K562 (cell line): ENCODE data around the gene MARK2. TPM values are rescaled to one million over a fixed set of nuclear protein-coding genes. Genes with fewer than 3 reads are reported as not detected.

Experiments
- ARID4B ChIP-seq: sonication (generic); formaldehyde crosslinking; IDR thresholded peaks from 2 replicates; pipeline ENCODE4 v1.8.0; 2022; ENCODE audit warnings: mild to moderate bottlenecking, missing genetic modification reagents
- ASH1L ChIP-seq: fragments of 450-650 bp; IDR thresholded peaks from 2 replicates; pipeline ENCODE4 v1.6.1; 2018; ENCODE audit warnings: borderline replicate concordance, mild to moderate bottlenecking, low read depth; ENCODE audit not compliant: partially characterized antibody
- CREB1 ChIP-seq, 2 experiments: sonication (generic) in 1 of 2; formaldehyde crosslinking in 1 of 2; IDR thresholded peaks; 2 replicates each; pipeline versions ENCODE4 v1.6.1 to v1.8.0; 2012 to 2022; ENCODE audit warnings: inconsistent platforms in 1 of 2, mild to moderate bottlenecking in 1 of 2, missing genetic modification reagents in 1 of 2, moderate library complexity in 1 of 2
- DPF2 ChIP-seq: fragments of 450-650 bp; IDR thresholded peaks from 2 replicates; pipeline ENCODE4 v1.6.1; 2016
- KLF10 ChIP-seq: fragments of 250-450 bp; sonication (Bioruptor Pico); IDR thresholded peaks from 2 replicates; pipeline ENCODE4 v1.6.1; 2021; ENCODE audit warnings: matching md5 sums
- MIER1 ChIP-seq: fragments of 450-650 bp; IDR thresholded peaks from 2 replicates; pipeline ENCODE4 v1.6.1; 2016; ENCODE audit warnings: antibody characterized with exemption, mild to moderate bottlenecking, low read depth
- MYC ChIP-seq, 2 experiments: fragments of 250-450 bp in 1 of 2; sonication (Bioruptor Pico) in 1 of 2; IDR thresholded peaks; 2 replicates each; pipeline versions ENCODE4 v1.5.1 to v1.6.1; 2012 to 2021; ENCODE audit warnings: low read depth in 2 of 2, borderline replicate concordance in 1 of 2, improper control_type of control experiment in 1 of 2, low read length in 1 of 2, mild to moderate bottlenecking in 1 of 2, moderate library complexity in 1 of 2
- NCOA1 ChIP-seq: fragments of 450-650 bp; IDR thresholded peaks from 2 replicates; pipeline ENCODE4 v1.6.1; 2016; ENCODE audit warnings: low read depth
- NELFE ChIP-seq: IDR thresholded peaks from 2 replicates; pipeline ENCODE4 v1.6.1; 2011; ENCODE audit warnings: mild to moderate bottlenecking; ENCODE audit not compliant: insufficient read depth, insufficient read length
- NKRF ChIP-seq: fragments of 450-650 bp; IDR thresholded peaks from 2 replicates; pipeline ENCODE4 v1.6.1; 2016; ENCODE audit warnings: borderline replicate concordance
- NRF1 ChIP-seq, 2 experiments: fragments of 450-650 bp; IDR thresholded peaks in 1 of 2; conservative IDR thresholded peaks in 1 of 2; 2 replicates each; pipeline ENCODE4 v1.6.1; 2014; ENCODE audit warnings: mild to moderate bottlenecking in 2 of 2
- PPARD ChIP-seq: fragments of 250-450 bp; sonication (Bioruptor Pico); IDR thresholded peaks from 2 replicates; pipeline ENCODE4 v1.8.0; 2022; ENCODE audit warnings: inconsistent platforms, mild to moderate bottlenecking, moderate library complexity
- RAD21 ChIP-seq, 2 experiments: fragments of 250-450 bp in 1 of 2; fragments of 450-650 bp in 1 of 2; sonication (Bioruptor Pico) in 1 of 2; formaldehyde crosslinking in 1 of 2; IDR thresholded peaks in 1 of 2; conservative IDR thresholded peaks in 1 of 2; 2 replicates each; pipeline versions ENCODE4 v1.4.0 to v1.8.0; 2020 to 2022; ENCODE audit warnings: mild to moderate bottlenecking in 2 of 2, moderate library complexity in 1 of 2
- TAF15 ChIP-seq: fragments of 200-400 bp; formaldehyde crosslinking; IDR thresholded peaks from 2 replicates; pipeline ENCODE4 v1.6.1; 2017; ENCODE audit warnings: mild to moderate bottlenecking, low read depth, low read length, moderate library complexity
- TAL1 ChIP-seq: fragments of 450-650 bp; IDR thresholded peaks from 2 replicates; pipeline ENCODE4 v1.6.1; 2016; ENCODE audit warnings: mild to moderate bottlenecking
- ZBTB26 ChIP-seq: fragments of 450-650 bp; formaldehyde crosslinking; IDR thresholded peaks from 2 replicates; pipeline ENCODE4 v1.4.0; 2022; ENCODE audit warnings: missing genetic modification characterization
- ZFX ChIP-seq: sonication (generic); formaldehyde crosslinking; IDR thresholded peaks from 2 replicates; pipeline ENCODE4 v1.8.0; 2022; ENCODE audit warnings: mild to moderate bottlenecking, missing genetic modification reagents, moderate library complexity
- ZNF431 ChIP-seq: sonication (generic); formaldehyde crosslinking; IDR thresholded peaks from 2 replicates; pipeline ENCODE4 v1.8.0; 2022; ENCODE audit warnings: mild to moderate bottlenecking, missing genetic modification reagents
- polyA plus RNA-seq, 8 experiments: library from polyadenylated mRNA; depleted of rRNA in 4 of 8; stranded (reverse) in 5 of 8; unstranded in 3 of 8; fragments of >200 nt; fragmentation: Nextera tagmentation in 2 of 8; fragmentation: Illumina TruSeq in 1 of 8; extraction: Ambion mirVana in 2 of 8; extraction: Trizol in 1 of 8; gene quantifications; 2 replicates each; pipeline versions ENCODE4 v1.2.1 to v1.2.3, GENCODE V29; 2011 to 2014; ENCODE audit warnings: inconsistent platforms in 1 of 8, missing spikeins in 1 of 8
- total RNA-seq, 7 experiments: library from RNA; depleted of rRNA in 6 of 7; stranded (reverse); fragments of >200 nt in 6 of 7; fragmentation: Illumina TruSeq in 2 of 7; extraction: Trizol in 2 of 7; gene quantifications; 2 replicates each; pipeline versions ENCODE4 v1.2.1 to v1.2.3, GENCODE V29; 2011 to 2021; ENCODE audit warnings: low replicate concordance in 1 of 7

Gene MARK2
- total and polyA plus RNA-seq, 9 of the 15 experiments (the other 6 are each of a cell fraction or from before 2014, with no cell fraction given), result 0.32 to 43.5 (median 15.1) TPM

- TF ChIP-seq DPF2 (peak; percentile 24; the same call in 1 of the 2 replicates), ZNF431 (CRISPR knock-in tag) (no peak), ZFX (CRISPR knock-in tag) (no peak), ARID4B (CRISPR knock-in tag) (0 out of 2 replicates have a peak, but pooled peaks have one; percentile 50), RAD21 (CRISPR knock-in tag; conservative IDR thresholded peaks at IDR 0.05 in 1 of 2, IDR thresholded peaks at IDR 0.05 in 1 of 2) (peak; percentile 39 to 50), MYC (IDR thresholded peaks at IDR 0.05; ENCODE audit: low read depth, low read length) (0 out of 2 replicates have a peak, but pooled peaks have one; percentile 6), MYC (CRISPR knock-in tag; IDR thresholded peaks at IDR 0.05; ENCODE audit: borderline replicate concordance, low read depth) (no peak), TAF15 (no peak), KLF10 (CRISPR knock-in tag) (no peak), MIER1 (no peak), TAL1 (no peak), ZBTB26 (CRISPR knock-in tag) (no peak), NRF1 (conservative IDR thresholded peaks at IDR 0.05 in 1 of 2, IDR thresholded peaks at IDR 0.05 in 1 of 2) (0 out of 4 replicates have a peak, but pooled peaks of 1 of the 2 experiments have one; percentile 11), NELFE (no peak), NKRF (no peak), PPARD (no peak), NCOA1 (no peak), ASH1L (no peak), CREB1 (IDR thresholded peaks at IDR 0.05) (no peak), CREB1 (CRISPR knock-in tag; IDR thresholded peaks at IDR 0.05) (0 out of 2 replicates have a peak, but pooled peaks have one; percentile 12)
Measured at GRCh38 chr11:63915961-63916836, 77.3 kb downstream of the MARK2 start (continued).
